Anterior cingulate cortex (tissue), 58 donors: ENCODE measurements around the gene FAM24B.
"Not testable (repeated sequence)": the region's sequence is repeated elsewhere in the genome, so short reads cannot be mapped to it uniquely, and the experiment has no call there.

Source experiments
- DNase-seq, 58 donors: peaks; one replicate each; lab custom pipeline; 2025; lab: John Stamatoyannopoulos, UW

FAM24B gene, protein sequence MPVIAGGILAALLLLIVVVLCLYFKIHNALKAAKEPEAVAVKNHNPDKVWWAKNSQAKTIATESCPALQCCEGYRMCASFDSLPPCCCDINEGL

GRCh38 chr10:122879339-122880273, at the start of gene FAM24B:
FAM24B (minus strand) TSS chr10:122879581; CDS start chr10:122850515, 29,066 bp downstream.
- peak; percentile 26 to 95 (median 88) for DNase-seq

- no peak for DNase-seq
Observed at GRCh38 chr10:122915700-122916099, 36.3 kb upstream of the FAM24B start.

- peak in 3 of 58 donors; percentile 2 to 6 (median 2) for DNase-seq
Observed at GRCh38 chr10:122911889-122912484, 32.6 kb upstream of the FAM24B start.

- no peak for DNase-seq
Observed at GRCh38 chr10:122910310-122910709, 30.9 kb upstream of the FAM24B start, which contains the start of gene FAM24A. FAM24A (plus strand) TSS chr10:122910610; CDS start chr10:122911635, 1,025 bp downstream.

- DNase-seq, result not testable (repeated sequence)
Observed at GRCh38 chr10:122903861-122904260, 24.5 kb upstream of the FAM24B start.

- DNase-seq, result no peak
Observed at GRCh38 chr10:122894261-122894944, 15.0 kb upstream of the FAM24B start.

- no peak for DNase-seq
Observed at GRCh38 chr10:122884166-122884565, 4.8 kb upstream of the FAM24B start.

- DNase-seq, result no peak
Observed at GRCh38 chr10:122882766-122883165, 3.4 kb upstream of the FAM24B start.

- no peak for DNase-seq
Observed at GRCh38 chr10:122878799-122879338, 512 bp downstream of the FAM24B start.

DNA sequence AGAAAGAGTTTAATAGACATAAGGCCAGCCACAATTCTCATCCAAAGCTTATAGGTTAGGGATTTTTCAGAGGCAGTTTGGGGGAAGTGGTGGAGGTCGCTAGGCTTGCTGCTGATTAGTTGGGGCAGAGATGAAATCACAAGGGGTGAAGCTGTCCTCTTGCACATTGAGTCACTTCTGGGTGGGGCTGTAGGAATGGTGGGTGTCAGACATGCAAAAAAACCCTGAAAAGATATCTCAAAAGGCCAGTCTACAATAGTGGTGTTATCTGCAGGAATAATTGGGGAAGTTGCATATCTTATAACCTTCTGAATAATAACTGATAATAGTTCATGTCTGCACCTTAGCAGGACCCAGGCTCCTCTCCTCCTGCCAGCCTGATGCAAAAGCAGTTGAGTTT, 2.1 kb downstream of the FAM24B start:
- DNase-seq, result no peak

DNA sequence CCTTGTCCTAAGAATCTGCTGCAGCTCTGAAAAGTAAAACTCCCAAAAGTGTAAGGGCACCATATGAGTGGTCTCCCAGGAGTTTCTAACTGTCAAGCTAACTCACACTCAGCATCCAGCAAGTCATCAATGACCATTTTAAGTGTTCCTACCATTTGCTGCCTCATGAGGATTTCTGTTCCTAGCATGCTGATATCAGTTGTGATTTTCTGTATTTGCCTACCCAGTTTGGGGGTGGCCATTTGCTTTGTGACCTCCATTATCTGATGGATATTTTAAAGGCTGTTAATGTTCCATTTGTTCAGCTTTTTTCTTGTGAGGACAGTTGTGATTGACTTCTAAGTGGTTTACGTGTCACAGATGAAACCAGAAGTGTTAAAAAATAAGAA, 2.9 kb downstream of the FAM24B start:
- no peak for DNase-seq

- DNase-seq, result no peak
Observed at GRCh38 chr10:122875843-122876466, 3.4 kb downstream of the FAM24B start.

- not testable (repeated sequence) for DNase-seq
Observed at GRCh38 chr10:122871947-122872346, 7.4 kb downstream of the FAM24B start.

- DNase-seq, result not testable (repeated sequence)
Observed at GRCh38 chr10:122868768-122869167, 10.6 kb downstream of the FAM24B start.

DNA sequence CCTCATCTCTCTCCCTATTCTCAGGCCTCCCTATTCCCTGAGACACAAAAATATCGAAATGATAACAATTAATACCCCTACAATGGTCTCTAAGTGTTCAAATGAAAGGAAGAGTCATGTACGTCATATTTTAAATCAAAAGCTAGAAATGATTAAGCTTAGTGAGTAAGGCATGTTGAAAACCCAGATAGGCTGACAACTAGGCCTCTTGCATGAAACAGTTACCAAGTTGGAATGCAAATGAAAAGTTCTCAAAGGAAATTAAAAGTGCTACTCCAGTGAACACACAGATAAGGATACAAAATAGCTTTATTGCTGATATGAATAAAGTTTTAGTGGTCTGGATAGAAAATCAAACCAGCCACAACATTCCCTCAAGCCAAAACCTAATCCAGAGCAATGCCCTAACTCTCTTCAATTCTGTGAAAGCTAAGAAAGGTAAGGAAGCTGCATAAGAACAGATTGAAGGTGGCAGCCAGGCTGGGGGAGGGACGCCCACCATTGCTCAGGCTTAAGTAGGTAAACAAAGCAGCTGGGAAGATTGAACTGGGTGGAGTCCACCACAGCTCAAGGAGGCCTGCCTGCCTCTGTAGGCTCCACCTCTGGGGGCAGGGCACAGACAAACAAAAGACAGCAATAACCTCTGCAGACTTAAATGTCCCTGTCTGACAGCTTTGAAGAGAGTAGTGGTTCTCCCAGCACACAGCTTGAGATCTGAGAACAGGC, 12.5 kb downstream of the FAM24B start:
- DNase-seq, result not testable (repeated sequence)

DNA sequence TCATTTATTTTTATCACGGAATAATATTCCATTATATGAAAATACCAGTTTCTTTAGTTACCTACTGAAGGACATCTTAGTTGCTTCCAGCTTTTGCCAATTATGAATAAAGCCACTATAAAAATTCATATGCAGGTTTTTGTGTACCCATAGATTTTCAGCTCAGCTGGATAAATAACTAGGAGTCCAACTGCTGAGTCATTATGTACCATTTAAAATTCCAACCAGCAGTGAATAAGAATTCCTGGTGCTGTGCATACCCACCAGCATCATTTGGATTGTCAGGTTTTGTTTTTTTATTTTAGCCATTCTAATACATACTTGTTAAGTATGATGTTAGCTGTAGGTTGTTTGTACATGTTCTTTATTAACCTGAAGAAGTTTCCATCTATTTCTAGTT, 14.5 kb downstream of the FAM24B start:
- DNase-seq, result no peak

- no peak for DNase-seq
Observed at GRCh38 chr10:122864194-122864592, 15.2 kb downstream of the FAM24B start.

- DNase-seq, result no peak
Observed at GRCh38 chr10:122863216-122864193, 15.9 kb downstream of the FAM24B start.
